OCI-LY3 (cell line): ENCODE measurements around the gene CMKLR1.

ENCODE experiments used
- EZH2phosphoT487 ChIP-seq: fragments of 200-600 bp; shearing (Covaris generic); IDR thresholded peaks from 2 replicates; pipeline ENCODE4 v1.6.1; 2018; ENCODE audit warnings: antibody characterized with exemption, mixed run types, low read depth
- TF ChIP-seq, protein P1 (sequence below): fragments of 200-600, 300-600 bp; sonication (generic); IDR thresholded peaks from 2 replicates; pipeline ENCODE4 v1.5.1; 2014; ENCODE audit warnings: antibody characterized with exemption, low read length, low read depth

DNA sequence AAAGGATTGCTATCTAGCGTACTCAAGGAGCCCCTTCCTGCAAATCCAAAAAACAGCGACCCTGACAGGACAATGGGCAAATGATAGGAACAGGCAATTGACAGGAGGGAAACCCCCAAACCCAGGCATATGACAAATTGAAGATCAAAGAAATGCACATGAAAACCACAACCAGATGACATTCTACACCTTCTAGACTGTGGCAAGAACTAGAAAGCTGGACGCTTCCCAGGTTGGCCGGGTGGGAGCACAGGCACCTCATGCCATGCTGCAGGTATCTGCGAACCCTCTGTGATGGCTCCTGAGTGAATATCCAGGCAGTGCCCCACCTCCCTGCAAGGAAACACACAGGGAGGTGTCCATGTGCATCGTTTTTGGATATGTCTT, 37.1 kb downstream of the CMKLR1 start:
- TF ChIP-seq, protein P1, sequence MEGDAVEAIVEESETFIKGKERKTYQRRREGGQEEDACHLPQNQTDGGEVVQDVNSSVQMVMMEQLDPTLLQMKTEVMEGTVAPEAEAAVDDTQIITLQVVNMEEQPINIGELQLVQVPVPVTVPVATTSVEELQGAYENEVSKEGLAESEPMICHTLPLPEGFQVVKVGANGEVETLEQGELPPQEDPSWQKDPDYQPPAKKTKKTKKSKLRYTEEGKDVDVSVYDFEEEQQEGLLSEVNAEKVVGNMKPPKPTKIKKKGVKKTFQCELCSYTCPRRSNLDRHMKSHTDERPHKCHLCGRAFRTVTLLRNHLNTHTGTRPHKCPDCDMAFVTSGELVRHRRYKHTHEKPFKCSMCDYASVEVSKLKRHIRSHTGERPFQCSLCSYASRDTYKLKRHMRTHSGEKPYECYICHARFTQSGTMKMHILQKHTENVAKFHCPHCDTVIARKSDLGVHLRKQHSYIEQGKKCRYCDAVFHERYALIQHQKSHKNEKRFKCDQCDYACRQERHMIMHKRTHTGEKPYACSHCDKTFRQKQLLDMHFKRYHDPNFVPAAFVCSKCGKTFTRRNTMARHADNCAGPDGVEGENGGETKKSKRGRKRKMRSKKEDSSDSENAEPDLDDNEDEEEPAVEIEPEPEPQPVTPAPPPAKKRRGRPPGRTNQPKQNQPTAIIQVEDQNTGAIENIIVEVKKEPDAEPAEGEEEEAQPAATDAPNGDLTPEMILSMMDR = no peak
- no peak for TF ChIP-seq EZH2phosphoT487
